Endothelial cell (in vitro differentiated cells): ENCODE data around the gene RERE. TPM values are rescaled to one million over a fixed set of nuclear protein-coding genes. Genes with fewer than 3 reads are reported as not detected.

Source experiments
- DNase-seq: peaks from one replicate; pipeline ENCODE4 v3.0.0; 2021; ENCODE audit warnings: low spot score
- H3K27ac Mint-ChIP-seq: one replicate; pipeline ENCODE4 v1.8.0; 2021; ENCODE audit warnings: mixed read lengths, inconsistent platforms; ENCODE audit not compliant: unreplicated experiment
- H3K27me3 Mint-ChIP-seq: one replicate; pipeline ENCODE4 v1.8.0; 2021; ENCODE audit warnings: mild to moderate bottlenecking, moderate library complexity, mixed read lengths, inconsistent platforms; ENCODE audit not compliant: unreplicated experiment
- H3K36me3 Mint-ChIP-seq: one replicate; pipeline ENCODE4 v1.8.0; 2021; ENCODE audit warnings: mild to moderate bottlenecking, low read depth, mixed read lengths, inconsistent platforms; ENCODE audit not compliant: unreplicated experiment
- H3K4me1 Mint-ChIP-seq: one replicate; pipeline ENCODE4 v1.8.0; 2021; ENCODE audit warnings: mild to moderate bottlenecking, mixed read lengths, inconsistent platforms; ENCODE audit not compliant: unreplicated experiment
- H3K4me3 Mint-ChIP-seq: one replicate; pipeline ENCODE4 v1.8.0; 2021; ENCODE audit warnings: mild to moderate bottlenecking, mixed read lengths, inconsistent platforms; ENCODE audit not compliant: unreplicated experiment
- H3K9me3 Mint-ChIP-seq: one replicate; pipeline ENCODE4 v1.8.0; 2021; ENCODE audit warnings: mixed read lengths, inconsistent platforms; ENCODE audit not compliant: unreplicated experiment
- CTCF ChIP-seq: fragments of 200-600 bp; sonication (generic); IDR thresholded peaks from one replicate; pipeline ENCODE4 v1.5.0; 2021; ENCODE audit warnings: antibody characterized with exemption; ENCODE audit not compliant: unreplicated experiment
- long read RNA-seq: library from polyadenylated mRNA; unstranded; transcript quantifications from one replicate; pipeline ENCODE4 v2.0.0, GENCODE V29; 2020; ENCODE audit not compliant: unreplicated experiment
- total RNA-seq: library from RNA; stranded (reverse); fragmentation: NEBNext Ultra II Directional; extraction: Animal tissue kit (Norgen Biotek cat#: 25700); gene quantifications from one replicate; pipeline ENCODE4 v1.2.1, GENCODE V29; 2021; ENCODE audit not compliant: unreplicated experiment

Gene RERE
- 115 TPM for total RNA-seq
- long read RNA-seq, partial matches to known transcripts, result 1 of 5 reads
- long read RNA-seq, other reads (novel, unspliced or antisense), result 4 of 5 reads

GRCh38 chr1:8817412-8818324 lies at the start of gene RERE:
Gene RERE (minus strand): TSS chr1:8817640.
- Mint-ChIP-seq H3K27ac (peak within 1 kb of the TSS; percentile 90), H3K27me3 (peaks cover 6% of the 10 kb centered on the region), H3K36me3 (peaks cover 8% of the 10 kb centered on the region), H3K9me3 (no peaks in the 10 kb centered on the region), H3K4me3 (peak within 1 kb of the TSS; percentile 96), H3K4me1 (peaks cover 46% of the 10 kb centered on the region)
- peak; percentile 99 for DNase-seq
- TF ChIP-seq CTCF, result no peak

- Mint-ChIP-seq H3K27ac (no peak overlapping the region), H3K27me3 (peaks cover 5% of the 10 kb centered on the region), H3K4me1 (no peaks in the 10 kb centered on the region), H3K4me3 (no peak overlapping the region), H3K9me3 (no peaks in the 10 kb centered on the region), H3K36me3 (peaks cover 59% of the 10 kb centered on the region)
- no peak for TF ChIP-seq CTCF
- DNase-seq, result no peak
Observed at GRCh38 chr1:8866792-8867415, 49.5 kb upstream of the RERE start.

- Mint-ChIP-seq H3K4me1 (no peaks in the 10 kb centered on the region), H3K9me3 (no peaks in the 10 kb centered on the region), H3K27me3 (peaks cover 5% of the 10 kb centered on the region), H3K4me3 (no peak overlapping the region), H3K27ac (no peak overlapping the region), H3K36me3 (peaks cover 60% of the 10 kb centered on the region)
- DNase-seq, result no peak
- TF ChIP-seq CTCF, result no peak
Observed at GRCh38 chr1:8866173-8866791, 48.8 kb upstream of the RERE start.

- Mint-ChIP-seq H3K9me3 (no peaks in the 10 kb centered on the region), H3K4me3 (no peak overlapping the region), H3K4me1 (peaks cover 6% of the 10 kb centered on the region), H3K27me3 (peaks cover 11% of the 10 kb centered on the region), H3K27ac (no peak overlapping the region), H3K36me3 (peaks cover 55% of the 10 kb centered on the region)
- no peak for DNase-seq
- no peak for TF ChIP-seq CTCF
Observed at GRCh38 chr1:8864713-8865344, 47.4 kb upstream of the RERE start.
